Measurements from ENCODE around the gene PSMA7.

PSMA7 gene

DNA sequence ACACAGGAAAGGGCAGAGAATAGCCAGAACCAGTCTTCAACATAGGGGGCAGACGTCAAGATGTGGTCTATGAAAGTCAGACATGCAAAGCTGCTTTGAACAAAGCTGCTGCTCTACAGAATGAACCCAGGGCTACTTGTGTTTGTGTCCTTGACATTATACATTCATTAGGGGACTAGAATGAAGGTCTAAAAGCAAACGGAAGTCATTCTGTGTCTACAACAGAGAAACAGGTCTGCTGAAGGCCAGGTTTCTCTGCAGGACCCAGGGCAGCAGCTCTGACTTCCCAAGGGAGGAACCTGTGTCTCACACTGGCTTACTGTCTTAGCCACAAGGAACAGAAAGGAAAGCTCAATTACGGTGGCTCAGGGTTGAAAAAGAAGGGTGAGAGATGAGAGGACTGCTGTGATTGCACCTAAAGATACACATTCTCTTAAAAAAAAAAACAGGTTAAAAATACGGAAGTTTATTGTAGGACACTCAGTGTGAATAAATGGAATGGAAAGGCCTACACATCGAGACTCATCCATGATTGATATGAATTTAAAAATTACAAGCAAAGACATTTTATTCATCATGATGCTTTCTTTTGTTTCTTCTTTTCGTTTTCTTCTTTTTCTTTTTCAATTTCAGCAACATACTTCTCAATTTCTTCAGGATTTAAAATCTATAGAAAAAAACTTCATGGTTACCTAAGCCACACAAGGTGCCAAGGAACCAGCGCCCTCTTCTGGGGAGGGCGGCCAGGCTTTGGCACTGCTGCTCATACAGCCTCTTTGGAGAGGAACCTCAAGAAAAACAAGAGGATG lies 6.7 kb downstream of the PSMA7 start:
- DNase-seq (ENCODE audit: low spot score) = peak; percentile 72

DNA sequence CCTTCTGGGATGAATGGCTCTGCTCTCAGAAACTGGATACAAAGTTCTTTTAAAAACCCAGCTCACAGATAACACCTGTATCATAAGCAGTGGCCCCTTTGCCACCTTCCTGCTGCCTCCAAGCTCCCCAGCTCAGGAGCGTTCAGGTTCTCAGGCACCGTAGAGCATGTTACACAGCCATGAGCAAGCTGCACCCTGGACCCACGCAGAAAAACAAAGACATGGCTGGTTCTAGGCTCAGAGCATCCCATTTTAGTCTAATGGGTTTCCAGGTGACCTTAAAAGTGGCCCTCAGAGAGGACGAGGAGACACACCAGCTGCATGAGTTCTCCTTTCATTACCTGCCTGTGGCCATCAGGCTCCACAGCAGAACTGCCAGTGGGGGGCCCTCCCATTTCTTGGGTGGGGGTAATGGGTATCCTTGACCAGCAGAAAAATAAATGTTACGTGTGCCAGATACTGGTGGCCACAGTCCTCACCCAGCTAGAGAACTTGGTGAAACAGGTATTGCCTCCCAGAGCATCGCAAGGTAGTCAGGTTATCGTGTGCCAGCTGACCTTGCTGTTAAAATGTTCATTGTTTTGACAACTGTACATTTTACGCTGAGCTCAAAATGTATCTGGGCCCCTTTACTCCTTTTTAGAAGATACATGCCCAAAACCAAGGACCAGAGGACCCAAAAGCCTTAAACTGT lies 7.5 kb downstream of the PSMA7 start:
- no peak for DNase-seq (ENCODE audit: low spot score)

GRCh38 chr20:62134735-62135231 lies 8.4 kb downstream of the PSMA7 start:
- no peak for DNase-seq (ENCODE audit: low spot score)

DNA sequence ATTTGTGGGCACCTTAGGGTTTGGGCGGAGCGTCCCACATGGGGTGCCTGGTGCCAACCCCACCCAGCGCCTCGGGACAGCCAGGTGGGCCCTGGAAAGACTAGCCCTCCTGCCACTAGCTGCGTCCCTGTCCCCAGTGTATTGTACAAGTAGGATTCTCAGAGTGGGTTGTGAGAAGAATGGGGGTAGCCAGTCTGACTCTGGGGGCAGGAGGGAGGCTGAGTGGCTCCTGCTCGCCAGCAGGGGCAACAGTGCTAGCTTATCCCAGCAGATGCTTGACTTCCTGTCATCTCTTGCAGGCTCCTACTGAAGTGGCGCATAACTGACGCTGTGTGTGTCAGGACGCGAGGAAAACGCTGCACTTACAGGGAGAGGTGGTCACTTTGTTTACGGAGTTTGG lies 9.3 kb downstream of the PSMA7 start:
- no peak for DNase-seq (ENCODE audit: low spot score)

GRCh38 chr20:62133051-62133845 lies 9.9 kb downstream of the PSMA7 start:
- no peak for DNase-seq (ENCODE audit: low spot score)

GRCh38 chr20:62132421-62132820 lies 10.8 kb downstream of the PSMA7 start:
- DNase-seq (ENCODE audit: low spot score) = no peak

GRCh38 chr20:62131560-62132320 lies 11.5 kb downstream of the PSMA7 start:
- DNase-seq (ENCODE audit: low spot score) = no peak

GRCh38 chr20:62129731-62130531 lies 13.3 kb downstream of the PSMA7 start:
- DNase-seq (ENCODE audit: low spot score) = no peak

- DNase-seq (ENCODE audit: low spot score) = no peak
Measured at GRCh38 chr20:62128502-62128901, 14.7 kb downstream of the PSMA7 start.

DNA sequence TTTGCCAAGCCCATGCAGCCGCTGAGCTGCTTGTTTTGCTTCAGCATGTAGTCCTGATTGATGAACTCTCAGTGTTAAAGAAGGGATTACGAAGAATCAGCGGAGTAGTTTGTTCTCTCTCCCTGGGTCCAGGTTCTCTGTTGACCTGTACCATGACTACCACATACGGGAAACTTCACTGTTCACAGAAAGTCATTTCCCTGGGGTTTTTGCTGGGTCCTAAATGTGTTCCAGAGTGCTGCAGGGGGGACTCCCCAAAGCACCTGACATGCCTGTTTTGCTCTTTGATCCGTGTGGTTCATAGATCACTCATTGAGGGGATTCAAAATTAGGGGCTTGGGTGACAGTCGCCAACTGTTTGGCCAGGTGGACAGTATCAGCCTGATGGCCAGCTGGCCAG lies 15.4 kb downstream of the PSMA7 start:
- DNase-seq (ENCODE audit: low spot score) = no peak

- DNase-seq (ENCODE audit: low spot score) = no peak
Measured at GRCh38 chr20:62126141-62126540, 17.1 kb downstream of the PSMA7 start.

- no peak for DNase-seq (ENCODE audit: low spot score)
Measured at GRCh38 chr20:62123450-62124118, 19.6 kb downstream of the PSMA7 start.

DNA sequence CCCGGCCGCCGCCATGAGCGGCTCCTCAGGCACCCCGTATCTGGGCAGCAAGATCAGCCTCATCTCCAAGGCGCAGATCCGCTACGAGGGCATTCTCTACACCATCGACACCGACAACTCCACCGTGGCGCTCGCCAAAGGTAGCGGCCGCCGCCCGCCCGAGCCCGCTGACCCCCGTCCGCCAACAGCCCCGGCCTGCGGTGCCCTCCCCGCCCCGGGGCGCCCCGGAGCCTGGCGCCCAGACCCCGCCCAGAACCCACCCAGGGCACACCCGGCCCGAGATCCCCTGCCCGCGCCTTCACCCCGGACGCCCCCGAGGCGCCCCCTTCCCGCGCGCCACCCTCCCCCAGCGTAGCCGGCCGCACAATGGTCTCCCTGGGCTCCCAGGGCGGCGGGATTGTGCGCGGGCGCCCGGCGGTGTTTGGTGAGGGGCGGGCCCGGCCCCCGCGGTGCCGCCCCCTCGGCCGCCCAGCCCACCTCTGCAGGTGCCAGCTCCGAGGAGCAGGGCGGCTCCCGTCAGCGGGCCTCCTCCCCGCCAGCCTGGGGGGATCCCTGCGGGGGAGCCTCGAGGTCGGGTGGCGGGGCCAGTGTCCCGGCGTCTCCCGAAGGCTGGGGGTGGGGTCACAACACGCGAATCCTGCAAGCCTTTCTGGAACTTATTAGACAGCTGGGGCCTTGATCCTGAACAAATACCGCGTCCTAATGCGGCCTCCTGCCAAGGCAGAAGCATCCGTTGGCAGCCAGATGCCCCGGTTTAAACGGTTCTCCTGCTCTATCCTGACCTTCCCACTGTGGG lies 20.3 kb downstream of the PSMA7 start:
- DNase-seq (ENCODE audit: low spot score) = peak; percentile 56

GRCh38 chr20:62121776-62122653 lies 21.2 kb downstream of the PSMA7 start, which contains the start of gene LSM14B:
TSS of gene LSM14B (plus strand) at chr20:62122475. CDS start at chr20:62122667, 192 bp downstream.
- DNase-seq (ENCODE audit: low spot score) = peak; percentile 98

- peak; percentile 81 for DNase-seq (ENCODE audit: low spot score)
Measured at GRCh38 chr20:62120990-62121775, 22.0 kb downstream of the PSMA7 start.

DNA sequence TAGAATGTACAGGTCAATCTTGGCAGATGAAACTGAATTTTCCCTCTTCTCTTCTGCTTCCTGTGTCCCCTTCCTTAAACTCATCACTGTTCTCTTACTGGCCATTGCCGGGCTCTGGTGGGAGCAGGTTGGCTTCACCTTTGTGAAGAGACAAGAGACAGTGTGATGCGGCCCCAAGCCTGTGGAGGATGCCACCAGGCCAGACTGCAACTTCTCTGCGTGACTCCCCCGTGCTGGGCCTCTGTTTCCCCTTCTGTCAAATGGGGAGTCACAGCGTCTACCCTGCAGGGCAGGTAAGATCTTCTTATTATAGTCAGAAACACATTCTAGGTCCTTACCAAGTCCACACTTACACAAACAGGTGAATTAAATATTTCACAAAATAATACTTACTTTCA lies 22.8 kb downstream of the PSMA7 start:
- DNase-seq (ENCODE audit: low spot score) = no peak

DNA sequence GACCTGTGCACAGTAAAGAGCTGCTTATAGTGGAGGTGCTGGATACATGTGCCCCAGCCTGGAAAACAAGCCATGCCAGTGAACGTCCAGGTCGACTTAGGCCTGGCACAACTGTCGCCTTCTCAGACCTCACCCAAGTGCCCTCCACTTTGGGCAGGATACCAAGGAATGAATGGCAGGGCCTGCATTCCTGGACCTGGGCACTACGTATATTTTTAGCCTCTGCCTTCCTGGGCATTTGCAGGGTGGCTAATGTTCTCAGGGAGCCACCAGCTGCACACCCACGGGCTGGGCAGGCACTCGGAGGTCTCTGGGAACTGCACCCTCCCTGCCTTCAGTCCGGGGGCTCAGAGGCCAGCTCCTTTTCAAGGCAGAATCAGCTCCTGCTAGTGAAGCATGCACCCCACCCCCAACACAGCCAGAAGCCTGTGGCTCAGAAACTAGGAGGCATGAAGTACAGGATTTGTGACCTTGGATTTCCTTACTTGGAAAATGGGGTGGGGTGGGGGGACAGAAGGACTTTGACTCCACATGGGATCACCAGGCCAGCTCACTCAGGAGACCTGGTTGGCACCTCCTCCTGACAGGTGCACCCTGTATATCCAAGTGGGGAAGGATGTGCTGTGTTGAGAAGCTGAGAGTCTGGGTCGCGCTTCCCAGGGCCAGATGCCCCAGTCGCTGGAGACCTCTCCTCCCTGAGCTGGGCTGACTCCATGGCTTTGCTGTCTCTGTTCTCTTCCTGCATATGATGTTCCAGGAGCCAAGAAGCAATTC lies 23.4 kb downstream of the PSMA7 start:
- no peak for DNase-seq (ENCODE audit: low spot score)
